Esophagus muscularis mucosa (tissue), 4 donors: ENCODE results near the gene PPP1R16B. TPM values are rescaled to one million over a fixed set of nuclear protein-coding genes. Genes with fewer than 3 reads are reported as not detected.
A peak's percentile ranks its signal among the peaks of the same experiment; 100 is the strongest.

ENCODE experiments used
- DNase-seq: peaks from one replicate; pipeline ENCODE4 v3.0.0-alpha.2; 2017; ENCODE audit errors: extremely low spot score
- H3K27ac ChIP-seq, 4 donors: fragments of 200-600 bp; sonication (generic); replicated peaks in 1 of 4; 1 replicate in 3 of 4; 2 replicates in 1 of 4; pipeline ENCODE4 v1.5.1; 2016 to 2019; ENCODE audit warnings: mild to moderate bottlenecking in 1 of 4
- H3K27me3 ChIP-seq, 4 donors: fragments of 200-600 bp; sonication (generic); one replicate each; pipeline versions ENCODE4 v1.5.1 to v1.6.0; 2016 to 2019
- H3K36me3 ChIP-seq, 4 donors: fragments of 200-600 bp; sonication (generic); one replicate each; pipeline ENCODE4 v1.5.1; 2016 to 2019
- H3K4me1 ChIP-seq, 4 donors: fragments of 200-600 bp; sonication (generic); one replicate each; pipeline ENCODE4 v1.5.1; 2016 to 2019
- H3K4me3 ChIP-seq, 4 donors: fragments of 200-600 bp; sonication (generic); 1 replicate in 2 of 4; 2 replicates in 2 of 4; pipeline ENCODE4 v1.5.1; 2016 to 2019; ENCODE audit warnings: mild to moderate bottlenecking in 4 of 4, moderate library complexity in 1 of 4
- H3K9me3 ChIP-seq, 4 donors: fragments of 200-600 bp; sonication (generic); 1 replicate in 3 of 4; 2 replicates in 1 of 4; pipeline ENCODE4 v1.5.1; 2016 to 2019
- CTCF ChIP-seq, 3 experiments: fragments of 200-600 bp in 2 of 3; fragments of 450-650 bp in 1 of 3; sonication (generic) in 2 of 3; IDR thresholded peaks; one replicate each; pipeline ENCODE4 v1.5.1; 2017 to 2019; ENCODE audit warnings: antibody characterized with exemption in 3 of 3, mild to moderate bottlenecking in 2 of 3, moderate library complexity in 1 of 3
- EP300 ChIP-seq: sonication (generic); formaldehyde crosslinking; IDR thresholded peaks from one replicate; pipeline ENCODE4 v1.6.1; 2017; ENCODE audit warnings: antibody characterized with exemption
- POLR2A ChIP-seq: fragments of 450-650 bp; IDR thresholded peaks from one replicate; pipeline ENCODE4 v1.6.1; 2017; ENCODE audit warnings: antibody characterized with exemption, moderate library complexity, mild to moderate bottlenecking, low read depth
- POLR2AphosphoS5 ChIP-seq, 2 donors: sonication (generic); formaldehyde crosslinking; IDR thresholded peaks; one replicate each; pipeline ENCODE4 v1.6.1; 2017; ENCODE audit warnings: antibody characterized with exemption in 2 of 2
- WGBS: methylation state at CpG from one replicate; pipeline ENCODE4 v1.1.5; 2018; 5-methylcytosine and 5-hydroxymethylcytosine counted together
- intact Hi-C: fragments of 100-400 bp; cut with DNase I; formaldehyde crosslinking; loops from one replicate; pipeline ENCODE4 v1.15.1; 2023
- total RNA-seq, 4 donors: library from RNA; depleted of rRNA; stranded (reverse); fragments of >200 nt; gene quantifications; one replicate each; pipeline versions ENCODE4 v1.1.0 to v1.2.1, GENCODE V29; 2016

Gene PPP1R16B
- total RNA-seq, 4 donors from 2014 or later: 3.7 to 12.1 (median 6.8) TPM

GRCh38 chr20:38873050-38873581 lies 67.6 kb downstream of the PPP1R16B start:
- Histone ChIP-seq H3K4me1 (peaks cover 5 to 34% (median 16%) of the 10 kb centered on the region in 4 donors), H3K4me3 (no peak overlapping the region), H3K36me3 (no peaks in the 10 kb centered on the region), H3K27me3 (peaks cover 0 to 64% (median 0%) of the 10 kb centered on the region in 4 donors), H3K27ac (no peak overlapping the region), H3K9me3 (peaks cover 0 to 5% (median 0%) of the 10 kb centered on the region in 4 donors)
- intact Hi-C loops: no loop called here
- no peak for DNase-seq
- no peak for TF ChIP-seq EP300
- TF ChIP-seq POLR2A: no peak
- 84% methylated on average over 11 of the region's 12 CpGs for WGBS

- H3K27ac ChIP-seq: peak overlapping the region in 1 of 4 donors; percentile 32
- no peak overlapping the region for H3K4me3 ChIP-seq
- 44% methylated on average over 4 of the region's 4 CpGs for WGBS
- H3K36me3 ChIP-seq: no peaks in the 10 kb centered on the region
- peaks cover 0 to 77% (median 0%) of the 10 kb centered on the region in 4 donors for H3K27me3 ChIP-seq
- H3K4me1 ChIP-seq: peaks cover 5 to 34% (median 16%) of the 10 kb centered on the region in 4 donors
- TF ChIP-seq EP300 (no peak), CTCF (IDR thresholded peaks at IDR 0.05) (no peak), POLR2AphosphoS5 (IDR thresholded peaks at IDR 0.05) (no peak), POLR2A (no peak)
- no peaks in the 10 kb centered on the region for H3K9me3 ChIP-seq
- no peak for DNase-seq
- intact Hi-C loops: no loop called here
These were observed 69.1 kb downstream of the PPP1R16B start for GRCh38 chr20:38874460-38875174.

- no peak for DNase-seq
- WGBS: 18% methylated on average over 11 of the region's 11 CpGs
- TF ChIP-seq POLR2A: no peak
- TF ChIP-seq POLR2AphosphoS5 (IDR thresholded peaks at IDR 0.05): peak; percentile 15 to 34
- no peak for TF ChIP-seq CTCF (IDR thresholded peaks at IDR 0.05)
- H3K27ac ChIP-seq: peak overlapping the region in 1 of 4 donors; percentile 32
- H3K4me3 ChIP-seq: no peak overlapping the region
- H3K4me1 ChIP-seq: peaks cover 5 to 29% (median 16%) of the 10 kb centered on the region in 4 donors
- intact Hi-C loops: no loop called here
- H3K36me3 ChIP-seq: no peaks in the 10 kb centered on the region
- H3K9me3 ChIP-seq: no peaks in the 10 kb centered on the region
- H3K27me3 ChIP-seq: peaks cover 0 to 80% (median 0%) of the 10 kb centered on the region in 4 donors
These were observed 69.9 kb downstream of the PPP1R16B start for GRCh38 chr20:38875175-38875993.

GRCh38 chr20:38877483-38877882 lies 72.0 kb downstream of the PPP1R16B start:
- H3K27me3 ChIP-seq: peaks cover 0 to 84% (median 0%) of the 10 kb centered on the region in 4 donors
- no peak for DNase-seq

More at GRCh38 chr20:38877483-38877882, 72.0 kb downstream of the PPP1R16B start:
- Histone ChIP-seq H3K4me1 (peaks cover 5 to 28% (median 14%) of the 10 kb centered on the region in 4 donors), H3K27ac (no peak overlapping the region), H3K9me3 (no peaks in the 10 kb centered on the region), H3K36me3 (no peaks in the 10 kb centered on the region), H3K4me3 (no peak overlapping the region)
- WGBS: 88% methylated on average over 6 of the region's 6 CpGs
- TF ChIP-seq POLR2AphosphoS5 (IDR thresholded peaks at IDR 0.05): no peak
- no peak for TF ChIP-seq POLR2A
- TF ChIP-seq EP300: no peak
- TF ChIP-seq CTCF (IDR thresholded peaks at IDR 0.05): no peak
- intact Hi-C loops: no loop called here
